RWPE1 (cell line): Measurements from ENCODE around the gene PPP4R3C.
"Not testable (repeated sequence)": the region's sequence is repeated elsewhere in the genome, so short reads cannot be mapped to it uniquely, and the experiment has no call there.

ENCODE experiments used
- CTCF ChIA-PET: fragments of 350-600 bp; sonication (Branson Sonifier 250); formaldehyde crosslinking; extraction: SDS; loops from one replicate; lab custom pipeline; 2021; lab: Yijun Ruan, JAX
- POLR2A ChIA-PET: fragments of 400-600 bp; formaldehyde crosslinking; extraction: SDS; loops from one replicate; lab custom pipeline; 2020; ENCODE audit warnings: antibody characterized with exemption; ENCODE audit not compliant: low non-redundant PET; lab: Yijun Ruan, JAX
- DNase-seq: peaks from one replicate; pipeline ENCODE4 v3.0.0; 2012; ENCODE audit warnings: low spot score
- H3K27ac ChIP-seq: fragments of 450-650 bp; 2 replicates; pipeline ENCODE4 v1.5.1; 2017
- TF ChIP-seq, protein P1 (sequence below): fragments of 450-650 bp; conservative IDR thresholded peaks from 2 replicates; pipeline ENCODE4 v1.5.1; 2017; ENCODE audit warnings: low read depth, mild to moderate bottlenecking

The PPP4R3C gene

DNA sequence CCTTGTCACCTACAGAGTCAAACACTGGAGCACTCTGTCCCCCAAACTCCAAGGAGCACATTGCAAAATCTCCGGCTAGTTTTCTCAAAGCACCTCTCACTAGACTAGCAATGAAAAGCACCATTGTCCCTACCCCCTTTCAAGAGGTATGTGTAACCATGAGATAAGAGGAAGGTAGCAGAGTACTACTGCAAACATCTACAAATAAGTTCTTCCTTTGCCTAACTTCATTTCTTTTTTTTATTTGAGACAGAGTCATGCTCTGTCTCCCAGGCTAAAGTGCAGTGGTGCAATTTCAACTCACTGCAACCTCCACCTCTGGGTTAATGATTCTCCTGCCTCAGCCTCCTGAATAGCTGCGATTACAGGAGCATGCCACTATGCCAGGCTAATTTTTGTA, 17.7 kb downstream of the PPP4R3C start:
- TF ChIP-seq, protein P1, sequence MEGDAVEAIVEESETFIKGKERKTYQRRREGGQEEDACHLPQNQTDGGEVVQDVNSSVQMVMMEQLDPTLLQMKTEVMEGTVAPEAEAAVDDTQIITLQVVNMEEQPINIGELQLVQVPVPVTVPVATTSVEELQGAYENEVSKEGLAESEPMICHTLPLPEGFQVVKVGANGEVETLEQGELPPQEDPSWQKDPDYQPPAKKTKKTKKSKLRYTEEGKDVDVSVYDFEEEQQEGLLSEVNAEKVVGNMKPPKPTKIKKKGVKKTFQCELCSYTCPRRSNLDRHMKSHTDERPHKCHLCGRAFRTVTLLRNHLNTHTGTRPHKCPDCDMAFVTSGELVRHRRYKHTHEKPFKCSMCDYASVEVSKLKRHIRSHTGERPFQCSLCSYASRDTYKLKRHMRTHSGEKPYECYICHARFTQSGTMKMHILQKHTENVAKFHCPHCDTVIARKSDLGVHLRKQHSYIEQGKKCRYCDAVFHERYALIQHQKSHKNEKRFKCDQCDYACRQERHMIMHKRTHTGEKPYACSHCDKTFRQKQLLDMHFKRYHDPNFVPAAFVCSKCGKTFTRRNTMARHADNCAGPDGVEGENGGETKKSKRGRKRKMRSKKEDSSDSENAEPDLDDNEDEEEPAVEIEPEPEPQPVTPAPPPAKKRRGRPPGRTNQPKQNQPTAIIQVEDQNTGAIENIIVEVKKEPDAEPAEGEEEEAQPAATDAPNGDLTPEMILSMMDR = no peak
- DNase-seq = no peak
- no peak overlapping the region for H3K27ac ChIP-seq
- ChIA-PET POLR2A (no interaction called here), CTCF (no interaction called here)

DNA sequence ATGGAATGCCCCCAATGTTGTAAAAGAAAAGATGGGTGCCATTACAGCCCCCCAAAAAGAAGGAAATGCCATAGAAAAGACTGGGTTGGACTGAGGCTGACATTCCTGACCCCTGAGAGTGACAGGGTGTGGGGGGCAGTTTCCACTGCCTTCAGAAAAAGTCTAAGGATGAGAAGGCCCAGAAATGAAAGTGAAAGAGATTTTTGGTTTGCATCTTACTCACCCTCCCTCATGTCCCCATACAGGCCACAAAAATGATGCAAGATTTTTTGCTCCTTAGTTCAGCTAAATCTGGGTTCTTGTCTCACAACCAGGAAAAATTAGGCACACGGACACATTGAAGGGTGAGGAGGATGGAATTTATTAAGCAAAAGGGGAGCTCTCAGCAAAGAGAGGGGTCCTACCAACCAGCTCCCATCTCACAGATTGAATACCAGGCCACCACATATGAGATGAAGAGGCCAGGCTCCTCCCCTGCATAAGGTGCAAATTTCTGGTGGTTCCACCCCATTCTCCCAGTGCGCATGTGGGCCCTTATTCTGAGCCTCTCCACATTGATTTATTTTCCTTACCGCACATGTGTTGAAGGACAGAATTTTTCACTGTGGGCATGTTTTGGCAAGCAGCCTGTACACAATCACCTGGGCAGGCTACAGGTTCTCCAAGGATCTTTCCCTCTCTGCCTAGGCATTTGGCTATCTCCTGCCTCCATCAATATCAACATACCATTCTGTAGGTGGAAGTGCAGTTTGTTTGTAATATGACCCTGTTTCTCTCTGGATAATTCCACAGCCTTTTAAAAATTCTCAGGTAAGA, 18.8 kb downstream of the PPP4R3C start:
- CTCF ChIA-PET = no interaction called here
- POLR2A ChIA-PET = no interaction called here
- DNase-seq = no peak

DNA sequence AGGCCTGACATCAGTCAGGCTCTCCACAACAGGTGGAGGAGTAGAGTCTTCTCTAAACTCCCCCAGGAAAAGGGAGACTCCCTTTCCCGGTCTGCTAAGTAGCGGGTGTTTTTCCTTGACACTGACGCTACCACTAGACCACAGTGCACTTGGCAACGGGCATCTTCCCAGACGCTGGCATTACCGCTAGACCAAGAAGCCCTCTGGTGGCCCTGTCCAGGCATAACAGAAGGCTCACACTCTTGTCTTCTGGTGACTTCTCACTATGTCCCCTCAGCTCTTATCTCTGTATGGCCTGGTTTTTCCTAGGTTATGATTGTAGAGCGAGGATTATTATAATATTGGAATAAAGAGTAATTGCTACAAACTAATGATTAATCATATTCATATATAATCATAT, 20.7 kb downstream of the PPP4R3C start:
- H3K27ac ChIP-seq, CTCF ChIA-PET, POLR2A ChIA-PET, DNase-seq: not testable (repeated sequence)

More for the DNA sequence above, 18.8 kb downstream of the PPP4R3C start:
- no peak overlapping the region for H3K27ac ChIP-seq
- TF ChIP-seq, protein P1 = no peak

- POLR2A ChIA-PET = no interaction called here
- CTCF ChIA-PET = interaction anchor here (0.6 kb wide), 1 partner anchor 1715 kb away, joined by 3 read pairs; no protein-coding TSS in a partner anchor
- TF ChIP-seq, protein P1 = no peak
- no peak overlapping the region for H3K27ac ChIP-seq
- DNase-seq = no peak
These were observed 23.4 kb downstream of the PPP4R3C start for GRCh38 chrX:27439771-27440170.

DNA sequence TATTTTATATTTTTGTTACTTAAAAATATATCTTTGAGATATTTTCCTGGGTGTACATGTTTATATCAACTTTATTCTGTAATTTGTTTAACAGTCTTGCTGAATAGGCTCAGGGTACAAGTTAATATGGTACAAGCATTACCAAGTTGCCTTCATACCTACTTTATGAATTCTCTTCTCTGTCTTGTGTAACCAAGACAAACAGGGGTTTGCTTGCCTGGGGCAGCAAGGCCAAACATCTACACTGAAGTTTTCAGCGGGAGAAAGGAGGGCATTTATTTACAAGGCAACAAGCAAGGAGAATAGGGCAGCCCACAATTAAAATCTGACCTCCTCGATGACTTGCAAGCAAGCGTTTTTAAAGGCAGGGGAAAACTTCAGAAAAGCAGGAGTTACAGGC, 24.2 kb downstream of the PPP4R3C start:
- TF ChIP-seq, protein P1 = no peak
- POLR2A ChIA-PET = no interaction called here
- H3K27ac ChIP-seq = no peak overlapping the region
- CTCF ChIA-PET = no interaction called here
- DNase-seq = no peak

DNA sequence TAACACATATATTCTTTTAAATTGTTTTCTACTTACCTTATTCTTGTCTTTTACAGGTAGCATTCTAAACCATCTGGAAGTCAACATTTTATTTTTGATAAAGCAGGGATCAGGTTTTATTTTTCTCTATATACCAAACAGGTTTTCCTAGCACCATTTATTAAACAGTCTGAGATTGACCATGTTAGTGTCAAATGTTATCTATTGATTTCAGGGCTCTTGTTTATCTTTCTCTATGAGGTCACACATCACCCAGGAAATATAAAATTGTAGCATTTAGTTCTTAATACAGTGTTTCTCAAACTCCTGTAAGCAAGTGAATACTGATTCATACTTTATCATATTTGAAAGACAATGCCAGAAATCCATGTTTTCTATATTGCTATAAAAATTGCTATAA, 28.1 kb downstream of the PPP4R3C start:
- ChIA-PET CTCF (no interaction called here), POLR2A (no interaction called here)
- no peak for DNase-seq
- TF ChIP-seq, protein P1 = no peak
- no peak overlapping the region for H3K27ac ChIP-seq
